T-helper 1 cell treated with Interleukin-12 subunit alpha and Interleukin-12 subunit beta and Interleukin-4 antibody, amounts not matched to agents 30 ng/mL and 1 ng/mL, for 36 hours (primary cell): ENCODE measurements around the gene SYT3. TPM values are rescaled to one million over a fixed set of nuclear protein-coding genes. Genes with fewer than 3 reads are reported as not detected.

Experiments
- intact Hi-C: fragments of 100-400 bp; cut with micrococcal nuclease; formaldehyde crosslinking; loops from one replicate; pipeline ENCODE4 v1.15.1; 2024
- total RNA-seq: library from RNA; stranded (reverse); gene quantifications from 2 replicates; pipeline ENCODE4 v1.2.3, GENCODE V29; 2022

The SYT3 gene, protein sequence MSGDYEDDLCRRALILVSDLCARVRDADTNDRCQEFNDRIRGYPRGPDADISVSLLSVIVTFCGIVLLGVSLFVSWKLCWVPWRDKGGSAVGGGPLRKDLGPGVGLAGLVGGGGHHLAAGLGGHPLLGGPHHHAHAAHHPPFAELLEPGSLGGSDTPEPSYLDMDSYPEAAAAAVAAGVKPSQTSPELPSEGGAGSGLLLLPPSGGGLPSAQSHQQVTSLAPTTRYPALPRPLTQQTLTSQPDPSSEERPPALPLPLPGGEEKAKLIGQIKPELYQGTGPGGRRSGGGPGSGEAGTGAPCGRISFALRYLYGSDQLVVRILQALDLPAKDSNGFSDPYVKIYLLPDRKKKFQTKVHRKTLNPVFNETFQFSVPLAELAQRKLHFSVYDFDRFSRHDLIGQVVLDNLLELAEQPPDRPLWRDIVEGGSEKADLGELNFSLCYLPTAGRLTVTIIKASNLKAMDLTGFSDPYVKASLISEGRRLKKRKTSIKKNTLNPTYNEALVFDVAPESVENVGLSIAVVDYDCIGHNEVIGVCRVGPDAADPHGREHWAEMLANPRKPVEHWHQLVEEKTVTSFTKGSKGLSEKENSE
- not detected in 2 replicates for total RNA-seq

DNA sequence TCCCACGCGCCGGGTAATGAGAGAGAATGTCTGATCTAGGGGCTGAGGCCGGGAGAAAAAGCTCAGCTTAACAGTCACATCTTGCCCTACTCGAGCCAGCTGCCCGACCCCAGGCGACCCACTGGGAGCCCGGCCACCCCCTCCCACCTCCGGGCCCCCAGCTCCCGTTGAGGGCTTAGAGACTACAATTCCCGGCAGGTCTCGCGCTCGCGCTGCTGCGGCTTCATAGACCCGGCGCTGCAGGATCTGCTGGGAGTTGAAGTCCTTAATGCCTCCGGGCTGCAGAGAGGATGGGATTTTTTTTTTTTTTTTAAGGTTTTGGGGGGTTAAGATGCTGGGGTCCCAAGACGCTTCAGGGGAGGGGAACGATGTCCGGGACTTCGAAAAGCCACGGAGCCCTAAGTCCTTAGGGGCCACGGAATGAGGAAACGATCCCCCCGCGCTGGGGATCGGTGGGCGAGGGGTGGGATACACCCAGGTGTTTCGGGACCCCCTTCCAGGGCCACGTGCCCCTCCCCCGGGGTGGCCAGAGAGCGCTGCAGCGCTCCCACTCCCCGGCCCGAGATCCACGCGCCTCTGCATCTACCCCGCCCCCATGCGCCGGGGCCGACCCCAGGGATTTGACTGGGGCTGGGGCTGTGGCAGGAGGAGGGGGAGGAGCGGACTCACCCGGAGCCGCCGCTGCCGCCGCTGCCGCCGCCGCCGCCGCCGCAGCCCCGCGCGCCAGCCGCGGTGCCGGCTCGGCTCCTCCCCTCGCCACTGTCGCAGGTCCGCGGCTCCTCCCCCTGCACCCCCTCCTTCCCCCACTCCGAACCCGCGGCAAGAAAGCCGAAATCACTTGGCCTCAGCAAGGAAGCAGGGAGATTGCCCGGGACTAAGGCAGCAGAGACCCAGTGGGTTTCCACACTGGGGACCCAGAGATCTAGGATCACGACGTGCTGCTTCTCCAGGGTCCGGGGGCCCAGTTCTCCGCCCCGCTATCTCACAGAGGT lies at the start of gene SYT3:
TSS of gene SYT3 (minus strand) at position 761 of the 992 bp plus-strand sequence. CDS start 2,470 bp downstream, outside the sequence.
- intact Hi-C loops = no loop called here

DNA sequence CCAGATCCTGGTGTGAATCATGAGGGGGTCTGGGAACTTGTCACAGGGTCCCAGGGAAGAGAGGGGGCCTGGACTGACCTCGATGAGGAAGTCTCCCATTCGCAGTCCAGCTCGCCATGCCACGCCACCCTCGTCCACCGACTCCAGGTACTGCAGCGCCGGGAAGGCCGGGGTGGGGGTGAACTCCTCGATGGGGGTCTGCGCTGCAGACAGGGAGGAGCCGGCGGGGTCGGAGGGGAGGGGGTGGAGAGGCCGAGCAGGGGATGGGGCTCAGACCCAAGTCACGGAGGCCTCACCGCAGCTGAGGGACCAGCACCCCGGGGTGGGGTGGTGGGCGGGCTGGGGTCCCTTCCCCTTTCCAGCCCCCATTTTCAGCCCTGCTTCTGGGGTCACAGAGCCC lies 49.1 kb upstream of the SYT3 start:
- intact Hi-C loops = no loop called here

DNA sequence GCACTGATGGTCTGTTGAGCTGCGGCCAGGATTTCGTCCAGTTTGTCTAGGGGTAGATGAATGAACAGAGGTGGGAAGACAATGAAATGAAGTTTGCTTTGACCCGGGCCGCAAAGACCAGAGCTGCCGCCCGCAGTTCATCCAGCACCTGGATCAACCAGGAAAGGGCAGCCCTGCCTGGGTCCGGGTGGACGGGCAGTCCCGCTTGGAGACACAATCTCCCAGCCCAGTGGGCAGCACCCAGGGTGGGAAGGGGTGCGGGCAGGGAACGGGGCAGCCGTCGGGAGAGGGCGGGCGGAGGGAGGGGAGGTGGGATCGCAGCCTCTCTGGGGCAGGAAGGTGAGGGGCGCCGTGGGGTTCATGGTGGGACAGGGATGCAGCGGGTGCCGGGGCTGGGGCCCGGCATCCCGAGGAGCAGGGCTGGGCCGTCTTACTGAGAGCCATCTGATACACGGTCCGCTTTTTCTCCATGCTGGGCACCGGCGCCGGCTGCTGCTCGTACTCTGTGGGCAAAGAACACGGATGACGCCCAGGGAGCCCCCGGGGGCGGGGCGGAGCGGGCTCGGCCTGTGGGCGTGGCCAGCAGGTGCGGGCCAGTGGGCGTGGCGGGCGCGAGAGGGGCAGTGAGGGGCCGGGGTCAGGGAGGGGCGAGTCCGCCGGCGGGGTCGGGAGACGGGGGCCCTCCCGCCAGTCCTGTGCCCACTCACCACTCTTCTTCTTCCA lies 46.8 kb upstream of the SYT3 start:
- intact Hi-C loops = no loop called here

DNA sequence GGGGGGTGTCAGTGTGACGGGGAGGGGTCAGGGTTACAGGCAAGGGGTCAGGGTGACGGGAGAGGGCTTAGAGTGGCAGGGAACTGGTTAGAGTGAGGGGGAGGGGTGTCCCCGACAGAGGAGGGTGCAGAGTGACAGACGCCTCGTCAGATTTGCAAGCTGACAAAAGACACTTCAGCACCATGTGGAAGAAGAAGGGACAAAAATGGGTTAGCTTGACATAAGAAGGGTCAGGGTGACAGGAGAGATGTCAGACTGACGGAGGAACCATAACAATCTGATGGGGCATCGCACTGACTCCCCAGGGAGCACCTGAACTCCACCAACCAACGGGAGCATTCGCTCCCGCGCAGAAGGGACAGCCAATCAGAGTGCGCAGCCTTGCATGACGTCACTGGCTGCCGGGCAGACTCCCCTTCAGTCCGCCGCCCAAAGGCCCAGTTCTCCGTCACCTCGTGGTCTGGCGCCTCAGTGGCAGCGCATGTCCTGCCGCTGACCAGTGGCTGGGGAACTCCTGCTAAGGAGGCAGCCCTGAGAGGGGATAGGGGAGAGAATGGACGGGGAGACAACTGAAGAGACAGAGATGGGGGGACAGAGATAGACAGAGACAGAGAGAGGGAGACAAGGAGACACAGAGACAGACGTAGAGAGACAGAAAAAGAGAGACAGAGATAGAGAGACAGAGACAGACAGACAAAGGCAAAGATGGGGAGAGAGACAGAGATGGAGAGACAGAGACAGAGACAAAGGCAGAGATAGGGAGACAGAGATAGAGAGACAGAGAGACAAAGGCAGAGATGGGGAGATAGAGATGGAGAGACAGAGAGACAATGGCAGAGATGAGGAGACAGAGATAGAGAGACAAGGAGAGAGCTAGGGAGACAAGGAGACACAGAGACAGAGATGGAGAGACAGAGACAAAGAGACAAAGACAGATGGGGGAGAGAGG lies 39.8 kb upstream of the SYT3 start:
- intact Hi-C loops = loop anchor here (1.0 kb wide), 1 partner anchor 45 kb away; no protein-coding TSS in a partner anchor

DNA sequence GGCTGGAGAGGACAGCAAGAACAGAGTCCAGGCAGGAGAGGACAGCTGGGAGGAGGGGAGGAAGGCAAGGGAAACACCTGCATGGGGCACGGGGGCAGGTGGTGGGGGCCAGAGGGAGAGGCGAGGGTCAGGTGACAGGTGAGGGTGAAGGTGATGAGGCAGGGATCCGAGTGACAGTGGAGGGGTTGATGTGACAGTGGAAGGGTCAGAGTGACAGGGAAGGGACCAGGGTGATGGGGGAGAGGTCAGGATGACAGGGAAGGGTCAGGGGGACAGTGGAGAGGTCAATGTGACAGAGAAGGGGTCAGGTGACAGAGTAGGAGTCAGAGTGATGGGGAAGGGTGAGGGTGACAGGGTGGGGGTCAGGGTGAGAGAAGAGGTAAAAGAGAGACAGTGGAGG lies 38.6 kb upstream of the SYT3 start:
- intact Hi-C loops = no loop called here

DNA sequence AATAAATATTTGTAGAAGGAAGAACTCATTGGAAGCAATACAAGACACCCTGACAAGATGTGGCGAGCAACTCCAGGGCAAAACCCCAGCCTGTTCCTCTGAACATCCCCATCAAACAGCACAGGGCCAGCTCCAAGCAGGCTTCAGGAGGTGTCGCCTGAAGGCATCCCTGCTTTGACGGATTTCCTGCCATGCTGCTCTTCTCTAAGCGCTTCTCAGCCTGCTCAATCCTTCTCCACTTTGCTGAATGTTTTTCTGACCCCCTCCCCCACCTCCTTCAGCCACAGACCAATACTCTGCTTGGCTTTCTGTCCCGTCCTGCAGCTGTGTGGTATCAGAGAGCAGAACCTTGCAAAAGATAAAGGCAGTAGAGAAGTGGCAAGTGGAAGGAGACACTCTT lies 38.0 kb upstream of the SYT3 start:
- intact Hi-C loops = no loop called here

DNA sequence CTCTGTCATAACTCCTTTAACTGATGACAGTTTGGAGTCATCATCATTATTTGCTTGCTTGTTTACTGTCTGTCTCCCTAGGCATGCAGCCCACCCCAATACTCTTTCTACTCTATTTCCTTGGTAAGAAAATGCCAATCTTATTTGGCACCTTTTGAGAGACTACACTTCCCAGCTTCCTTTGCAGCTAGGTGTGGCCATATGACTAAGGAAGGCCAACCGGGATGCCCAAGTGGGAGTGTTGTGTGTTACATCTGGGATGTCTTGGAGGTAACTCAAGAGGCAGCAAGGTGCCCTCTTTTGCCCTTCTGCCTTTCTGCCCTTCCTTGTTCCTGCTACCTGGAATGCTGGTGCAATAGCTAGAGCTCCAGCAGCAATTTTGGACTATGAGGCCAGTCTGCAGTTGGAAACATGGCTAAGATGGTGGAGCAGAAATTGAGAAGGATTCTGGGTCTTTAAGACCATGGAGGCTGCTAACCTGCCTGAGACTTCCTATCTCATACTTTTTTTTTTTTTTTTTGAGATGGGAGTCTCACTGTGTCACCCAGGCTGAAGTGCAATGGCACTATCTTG lies 37.0 kb upstream of the SYT3 start:
- intact Hi-C loops = no loop called here

DNA sequence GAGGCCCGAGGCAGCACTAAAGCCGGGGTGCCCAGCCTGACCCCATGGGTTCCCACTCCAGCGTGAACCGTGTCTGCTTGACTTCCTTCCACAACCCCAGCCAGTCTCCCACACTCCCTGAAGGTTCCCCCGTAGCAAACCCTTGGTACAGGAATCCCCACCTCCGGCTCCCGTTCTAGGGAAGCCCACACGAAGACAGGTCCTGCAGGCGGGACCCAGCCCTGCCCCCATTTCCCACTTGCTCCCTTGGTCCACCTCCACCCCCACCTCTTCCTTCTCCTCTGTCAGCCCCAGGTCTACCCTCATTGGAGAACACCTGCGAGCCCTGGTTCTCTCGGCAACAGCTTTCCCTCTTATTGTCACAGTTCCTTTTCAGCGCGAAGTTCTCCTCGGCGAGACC lies 33.4 kb upstream of the SYT3 start:
- intact Hi-C loops = no loop called here

DNA sequence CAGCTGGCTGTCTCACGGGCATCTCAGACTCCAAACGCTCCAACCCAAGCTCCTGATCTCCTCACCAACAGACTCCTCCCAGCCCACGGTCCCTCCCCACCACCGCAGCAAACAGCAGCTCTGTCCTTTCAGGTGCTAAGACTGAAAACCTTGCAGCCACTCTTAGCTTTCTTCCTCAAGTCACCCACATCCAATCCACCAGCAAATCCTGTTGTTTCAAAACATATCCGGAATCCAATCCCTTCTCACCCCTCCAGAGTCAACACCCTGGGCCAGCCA lies 30.4 kb upstream of the SYT3 start:
- intact Hi-C loops = no loop called here

DNA sequence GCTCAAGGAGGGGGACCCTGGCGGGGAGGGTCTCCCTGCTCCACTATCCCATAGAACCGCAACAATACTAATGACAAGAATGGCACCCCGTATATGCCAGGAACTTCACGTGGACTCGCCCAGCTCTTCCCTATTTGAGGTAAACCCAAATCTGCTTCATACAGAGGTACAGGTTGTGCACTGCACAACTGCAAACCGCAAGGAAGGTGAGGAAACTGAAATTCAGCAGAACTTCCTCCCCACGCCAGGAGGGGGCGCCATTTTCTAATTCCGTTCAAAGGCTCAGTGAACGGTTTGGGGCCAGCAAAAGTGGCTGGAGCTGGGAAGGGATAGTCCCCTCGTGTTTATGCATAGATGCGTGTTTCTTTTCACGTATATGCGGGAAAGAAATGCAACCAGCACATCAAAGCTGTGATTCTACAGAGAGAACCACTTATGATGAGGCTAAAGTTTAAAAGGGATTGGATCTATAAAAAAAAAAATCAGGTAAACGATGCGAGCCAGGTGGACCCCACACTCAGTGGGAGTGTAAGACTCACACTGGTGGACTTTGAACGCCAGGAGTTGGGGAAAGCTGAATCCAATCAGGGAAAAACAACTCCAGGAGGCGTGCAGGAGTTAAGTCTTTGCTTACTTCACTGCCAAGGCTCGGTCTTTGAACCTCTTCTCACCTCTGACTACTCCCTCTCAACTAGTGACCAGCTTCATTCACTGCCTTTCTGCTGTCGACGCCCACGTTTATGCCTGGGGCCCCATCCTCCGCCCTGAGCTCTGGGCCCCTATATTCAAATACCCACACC lies 29.8 kb upstream of the SYT3 start:
- intact Hi-C loops = loop anchor here (1.0 kb wide), 2 partner anchors 114 to 253 kb away; no protein-coding TSS in a partner anchor

DNA sequence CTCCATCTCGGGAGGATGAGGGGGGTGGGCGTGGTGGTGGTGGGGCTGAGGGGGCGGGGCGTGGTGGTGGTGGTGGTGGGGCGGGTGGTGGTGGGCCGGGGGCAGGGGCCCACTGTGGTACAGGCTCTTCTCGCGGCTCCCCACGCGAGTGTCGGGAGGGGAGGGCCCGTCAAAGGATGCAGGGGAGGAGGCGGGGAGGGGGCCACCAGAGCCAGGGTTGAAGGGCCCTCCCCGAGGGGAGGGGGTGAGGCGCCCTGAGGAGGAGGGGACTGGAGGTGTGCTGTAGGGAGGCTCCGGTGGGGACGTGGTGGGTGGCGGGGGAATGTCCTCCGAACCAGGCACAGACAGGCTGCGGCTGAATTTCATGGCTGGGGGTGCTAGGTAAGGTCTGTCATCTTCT lies 29.2 kb upstream of the SYT3 start:
- intact Hi-C loops = loop anchor here (1.0 kb wide), 2 partner anchors 114 to 253 kb away; no protein-coding TSS in a partner anchor

DNA sequence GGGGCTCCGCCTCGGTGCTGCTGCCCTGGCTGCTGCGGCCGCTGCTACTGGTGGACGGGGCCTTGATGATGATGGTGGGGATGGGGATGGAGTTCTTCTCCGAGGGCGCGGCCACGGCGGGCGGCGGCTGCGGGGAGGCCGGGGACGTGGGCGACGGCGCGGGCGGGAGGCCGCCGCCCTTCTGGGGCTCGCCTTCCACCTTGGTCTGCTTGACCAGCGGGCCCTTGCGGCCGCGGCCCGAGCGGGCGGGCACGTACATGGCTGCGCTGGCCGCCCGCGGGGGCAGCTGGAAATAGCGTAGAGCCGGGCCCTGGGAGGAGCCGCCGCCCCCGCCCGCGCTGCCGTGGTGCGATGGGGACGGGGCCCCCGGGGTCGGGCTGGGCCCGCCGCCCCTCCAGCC lies 28.7 kb upstream of the SYT3 start:
- intact Hi-C loops = no loop called here

DNA sequence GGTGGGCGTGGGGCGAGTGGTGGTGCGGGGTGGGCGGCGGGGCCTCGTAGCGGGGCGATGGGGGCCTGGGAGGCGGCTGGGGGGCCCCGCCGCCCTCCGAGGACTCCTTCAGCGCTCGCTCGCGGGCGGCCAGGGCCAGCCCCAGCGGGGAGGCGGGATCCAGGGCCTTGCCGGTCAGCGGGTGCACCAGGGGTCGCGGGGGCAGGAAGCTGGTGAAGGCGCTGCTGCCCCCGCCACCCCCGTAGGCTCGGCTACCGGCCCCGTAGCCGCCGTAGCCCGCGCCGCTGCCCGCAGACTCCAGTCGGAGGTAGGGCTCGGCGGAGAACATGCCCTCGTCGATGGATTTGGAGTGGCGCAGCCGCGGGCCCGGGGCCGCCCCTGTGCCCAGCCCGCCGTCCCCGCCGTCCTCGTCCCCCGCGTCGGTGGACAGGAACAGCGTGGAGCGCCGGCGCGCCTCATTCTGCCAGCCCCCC lies 28.1 kb upstream of the SYT3 start:
- intact Hi-C loops = no loop called here

DNA sequence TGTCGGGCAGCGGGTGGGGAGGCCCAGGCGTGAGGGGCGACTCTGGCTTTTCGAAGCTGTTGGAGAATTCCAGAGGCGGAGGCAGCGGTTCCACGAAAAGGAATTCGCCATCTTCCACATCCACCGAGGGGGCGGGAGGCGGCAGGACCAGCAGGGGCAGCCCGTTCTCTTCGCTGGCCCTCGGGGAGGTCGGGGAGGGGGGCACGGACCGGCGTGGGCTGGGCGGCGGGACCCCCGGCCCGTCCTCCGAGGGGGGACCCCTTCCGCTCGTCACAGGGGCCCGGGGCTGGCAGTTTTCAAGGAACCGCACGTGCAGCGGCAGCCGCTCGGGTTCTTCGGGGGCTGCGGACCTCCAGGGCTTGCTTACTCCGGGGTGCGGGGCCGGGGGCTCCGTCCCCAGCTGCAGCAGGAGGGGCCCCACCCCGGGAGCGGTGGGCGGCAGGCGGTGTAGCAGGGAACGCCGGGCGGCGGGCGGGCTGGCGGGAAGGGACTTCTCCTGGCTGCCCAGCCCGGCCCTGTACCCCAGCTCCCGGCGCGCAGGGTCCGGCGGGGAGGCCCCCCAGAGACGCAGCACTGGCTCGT lies 27.6 kb upstream of the SYT3 start:
- intact Hi-C loops = no loop called here

DNA sequence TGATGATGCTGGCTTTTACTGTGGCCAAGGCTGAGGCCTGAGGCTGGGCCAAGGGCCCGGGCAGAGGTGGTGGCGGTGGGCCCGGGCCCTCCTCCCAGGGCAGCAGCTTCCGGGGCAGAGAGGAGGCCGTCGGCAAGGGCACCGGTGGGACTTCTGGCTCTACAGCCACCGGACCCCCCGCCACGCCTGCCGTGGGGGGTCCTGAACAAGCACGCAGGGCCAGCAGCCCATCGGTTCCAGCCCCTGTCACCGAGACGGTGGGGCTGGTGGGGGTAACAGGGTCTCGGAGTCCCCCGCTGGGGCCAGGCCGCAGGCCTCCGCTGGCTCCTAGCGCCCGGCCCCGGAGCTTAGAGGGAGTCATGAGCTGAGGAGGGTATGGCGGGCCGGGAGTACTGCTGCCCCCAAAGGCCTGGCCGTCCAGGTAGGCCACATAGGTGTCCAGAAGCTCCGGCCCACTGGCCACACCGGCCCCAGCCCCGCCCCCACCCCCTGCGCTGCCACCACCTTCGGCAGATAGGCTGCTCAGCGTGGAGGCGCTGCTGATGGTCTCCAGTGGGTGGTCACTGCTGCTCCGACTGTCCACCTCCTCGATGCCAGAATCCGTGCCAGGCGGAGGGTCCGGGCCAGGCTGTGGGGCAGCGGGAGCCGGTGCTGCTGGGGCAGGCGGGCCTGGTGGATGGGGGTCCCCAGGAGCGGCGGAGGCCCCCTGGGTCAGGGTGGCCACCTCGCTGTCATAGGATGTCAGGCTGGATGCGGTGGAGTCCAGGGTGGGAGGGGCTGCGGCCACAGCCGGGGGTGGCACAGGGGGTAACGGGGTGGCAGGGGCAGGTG lies 26.9 kb upstream of the SYT3 start:
- intact Hi-C loops = no loop called here

DNA sequence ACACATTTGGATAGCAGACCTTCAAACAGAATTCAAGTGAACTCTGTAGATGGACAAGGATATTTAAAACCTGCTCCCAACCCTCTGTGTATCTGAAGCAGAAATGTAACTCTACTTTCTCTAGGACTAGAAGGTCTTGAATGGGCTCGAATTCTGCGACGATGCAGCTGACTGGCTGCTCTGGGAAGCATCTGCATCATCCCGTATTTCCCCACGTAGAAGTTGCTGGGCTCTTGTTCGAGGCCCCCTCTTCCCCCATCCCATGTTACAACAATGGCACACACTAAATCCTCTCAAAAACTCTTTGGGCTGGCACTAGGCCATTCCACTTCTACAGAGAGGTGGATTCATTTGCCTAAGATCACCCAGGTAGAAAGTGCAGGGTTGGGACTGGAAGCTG lies 24.5 kb upstream of the SYT3 start:
- intact Hi-C loops = no loop called here

DNA sequence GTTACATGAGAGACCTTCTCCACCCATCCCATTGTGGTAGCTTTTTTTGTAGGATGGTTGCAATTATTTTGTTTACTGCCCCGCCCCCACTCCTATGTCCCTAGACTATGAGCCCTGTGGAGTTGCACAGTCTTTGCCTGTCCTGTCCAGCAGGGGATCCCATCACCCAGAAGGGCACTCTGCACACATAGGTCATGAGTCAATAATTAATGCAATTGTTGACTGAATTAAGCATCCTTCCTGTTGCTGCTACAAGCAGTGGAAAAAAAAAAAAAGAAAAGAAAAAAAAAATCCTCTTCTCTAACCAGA lies 23.8 kb upstream of the SYT3 start:
- intact Hi-C loops = no loop called here
